ENCODE results near the gene PLOD2.

The PLOD2 gene

DNA sequence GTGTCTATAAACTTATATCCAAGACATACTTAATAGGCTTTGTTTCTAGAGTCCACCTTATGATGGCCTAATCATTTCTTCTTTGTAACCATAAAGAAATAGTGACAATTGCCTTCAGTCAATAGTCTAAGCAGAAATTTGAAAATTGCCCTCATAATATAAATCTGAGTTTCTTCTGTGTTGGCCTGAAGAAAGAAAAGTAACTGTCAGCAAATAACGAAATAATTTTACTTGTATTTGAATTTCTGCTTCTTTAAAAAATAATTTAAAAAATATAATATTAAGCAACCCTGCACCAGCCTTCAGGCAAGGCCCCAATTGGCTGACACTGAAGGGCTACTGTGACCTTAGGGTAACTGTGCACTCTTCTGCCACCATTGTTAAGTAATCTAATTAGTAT lies 113.5 kb downstream of the PLOD2 start:
- no peak for DNase-seq

DNA sequence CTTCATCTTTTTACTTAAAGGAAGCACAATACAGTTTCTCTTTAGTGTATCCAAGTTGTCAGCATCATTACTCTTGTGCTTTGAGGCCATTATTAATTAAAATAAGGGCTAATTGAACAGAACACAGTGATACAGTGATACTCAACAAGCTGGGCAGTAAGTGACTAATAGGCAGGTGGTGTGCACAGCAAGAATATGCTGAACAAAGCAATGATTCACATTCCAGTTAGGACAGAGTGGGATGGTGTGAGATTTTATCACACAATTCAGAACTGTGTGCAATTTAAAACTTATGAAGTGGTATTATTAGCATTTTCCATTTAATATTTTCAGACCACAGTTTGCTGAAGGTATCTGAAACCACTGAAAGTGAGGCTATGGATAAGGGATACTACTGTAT lies 116.9 kb downstream of the PLOD2 start:
- no peak for DNase-seq

DNA sequence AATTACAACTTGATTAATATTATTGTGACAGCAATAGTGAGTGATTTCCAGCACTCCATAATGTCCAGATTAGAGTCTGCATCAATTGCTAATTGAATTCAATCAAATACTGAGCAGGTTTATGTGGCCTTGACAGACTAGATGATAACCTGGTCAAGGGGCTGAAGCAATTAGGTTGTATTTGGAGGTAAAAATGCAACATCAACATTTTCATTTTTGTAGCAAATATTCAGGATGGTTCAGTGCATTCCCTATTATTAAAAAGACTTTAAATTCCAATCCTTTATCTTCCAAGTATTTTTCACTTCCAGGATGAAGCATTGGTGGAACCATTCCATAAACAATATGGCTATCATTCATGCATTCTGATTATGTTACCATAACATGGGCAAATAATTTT lies 120.4 kb downstream of the PLOD2 start:
- DNase-seq: no peak

DNA sequence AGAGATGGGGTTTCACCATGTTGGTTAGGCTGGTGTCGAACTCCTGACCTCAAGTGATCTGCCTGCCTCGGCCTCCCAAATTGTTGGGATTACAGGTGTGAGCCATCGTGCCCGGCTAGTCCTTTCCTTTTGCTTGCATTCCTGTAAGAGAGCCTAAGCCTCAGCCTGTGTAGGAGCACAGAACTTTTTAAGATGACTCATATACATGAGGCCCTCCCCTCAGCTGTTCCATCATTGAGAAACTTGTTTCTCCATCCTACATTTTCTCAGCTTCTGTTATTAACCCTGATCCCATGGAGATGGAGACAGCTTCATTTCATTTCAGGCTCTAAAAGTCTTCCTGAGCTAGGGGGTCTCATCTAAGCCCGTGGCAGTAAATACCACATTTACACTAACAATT lies 123.3 kb downstream of the PLOD2 start:
- DNase-seq: no peak

DNA sequence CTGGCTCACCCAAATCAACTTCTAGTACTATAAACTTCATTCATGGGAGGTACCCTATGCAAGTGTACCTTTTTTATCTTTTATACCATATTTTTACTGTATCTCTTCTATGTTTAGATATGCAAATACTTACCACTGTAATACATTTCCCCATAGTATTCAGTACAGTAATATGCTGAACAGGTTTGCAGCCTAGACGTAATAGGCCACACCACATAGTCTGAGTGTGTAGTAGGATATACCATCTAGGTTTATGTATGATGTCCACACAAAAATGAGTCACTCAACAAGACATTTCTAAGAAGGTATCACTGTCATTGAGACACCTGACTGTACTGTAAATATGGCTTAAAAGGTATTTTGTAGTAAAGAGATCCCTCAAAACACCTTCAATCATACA lies 124.7 kb downstream of the PLOD2 start:
- DNase-seq: no peak

DNA sequence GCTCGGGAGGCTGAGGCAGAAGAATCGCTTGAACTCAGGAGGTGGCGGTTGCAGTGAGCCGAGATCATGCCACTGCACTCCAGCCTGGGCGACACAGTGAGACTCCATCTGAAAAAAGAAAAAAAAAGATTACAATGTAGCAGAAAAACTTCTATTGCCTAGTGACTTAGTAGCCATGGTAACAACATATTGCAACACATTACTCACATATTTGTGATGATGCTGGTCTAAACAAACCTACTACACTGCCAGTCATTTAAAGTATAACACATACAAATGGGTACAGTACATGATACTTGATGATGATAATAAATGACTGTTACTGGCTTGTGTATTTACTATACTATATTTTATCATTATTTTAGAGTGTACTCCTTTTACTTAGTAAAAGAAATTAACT lies 125.6 kb downstream of the PLOD2 start:
- no peak for DNase-seq

DNA sequence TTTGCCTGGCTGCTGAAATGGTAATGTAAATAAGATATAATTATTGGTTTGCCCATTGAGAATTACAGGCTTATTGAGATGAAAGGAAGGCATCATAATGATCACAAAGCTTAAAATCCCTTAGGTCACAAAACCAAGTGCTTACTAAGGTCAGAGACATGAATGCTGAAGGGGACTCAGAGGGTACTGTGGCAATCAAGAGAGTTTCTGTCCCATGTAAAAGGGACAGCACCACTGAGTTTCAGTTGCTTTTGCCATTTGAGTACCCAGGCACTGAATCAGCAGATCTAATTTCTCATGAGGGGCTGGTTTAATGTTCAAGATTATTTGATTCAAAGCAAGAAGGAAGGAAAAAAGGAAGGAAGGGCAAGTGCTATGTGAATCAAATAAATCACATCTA lies 127.0 kb downstream of the PLOD2 start:
- DNase-seq: no peak

DNA sequence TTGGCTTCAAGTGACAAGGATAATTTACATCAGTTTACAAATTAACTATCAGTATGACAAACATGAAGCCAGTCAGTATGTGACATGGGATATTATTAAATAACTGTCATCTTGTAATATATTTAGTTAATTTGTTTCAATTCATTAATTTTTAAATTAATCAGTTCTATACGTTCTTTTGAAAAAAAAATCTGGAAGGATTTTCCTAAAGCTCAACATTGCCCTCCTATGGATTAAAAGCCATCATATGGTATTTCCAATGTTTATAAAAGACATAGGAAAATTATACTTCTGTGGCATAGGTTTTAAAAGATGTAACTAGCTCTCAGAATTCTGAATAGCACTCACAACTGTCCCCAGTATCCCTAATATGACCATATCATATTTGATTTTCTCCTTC lies 134.4 kb downstream of the PLOD2 start:
- no peak for DNase-seq

DNA sequence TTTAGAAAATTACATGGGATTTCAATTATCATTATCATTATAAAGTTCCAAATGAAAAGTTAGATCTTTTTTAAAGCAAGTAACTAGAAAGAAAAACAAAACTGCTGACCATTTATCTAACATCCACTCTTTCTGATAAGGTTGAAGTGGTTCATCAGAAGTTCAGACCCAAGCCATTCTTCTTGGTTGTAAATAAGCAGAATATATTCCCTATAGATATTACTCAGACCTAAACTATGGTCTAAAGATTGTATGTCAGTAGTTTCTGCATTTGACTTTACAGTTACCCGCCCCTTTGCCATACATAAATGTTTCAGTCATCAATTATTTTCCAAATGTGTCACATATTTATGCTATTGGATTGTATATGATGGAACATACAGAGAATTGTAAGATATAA lies 136.7 kb downstream of the PLOD2 start:
- no peak for DNase-seq

DNA sequence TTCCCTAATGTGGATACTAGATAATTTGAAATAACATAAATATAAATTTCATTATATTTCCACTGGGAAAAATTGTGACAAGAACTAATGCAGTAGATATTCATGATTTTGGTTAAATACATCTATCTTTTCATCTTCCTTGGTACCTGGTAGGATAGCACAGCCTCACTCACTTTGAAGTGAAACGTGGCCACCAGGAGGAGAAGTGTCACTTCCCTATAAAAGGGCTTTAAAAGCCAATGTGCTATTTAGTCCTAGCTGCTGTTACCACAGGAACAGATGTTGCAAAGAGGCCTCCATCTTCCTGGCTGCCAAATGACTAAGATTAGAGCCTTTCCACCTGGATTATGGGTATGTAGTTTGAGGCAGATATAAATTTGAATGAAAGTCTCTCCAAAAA lies 140.0 kb downstream of the PLOD2 start:
- no peak for DNase-seq

DNA sequence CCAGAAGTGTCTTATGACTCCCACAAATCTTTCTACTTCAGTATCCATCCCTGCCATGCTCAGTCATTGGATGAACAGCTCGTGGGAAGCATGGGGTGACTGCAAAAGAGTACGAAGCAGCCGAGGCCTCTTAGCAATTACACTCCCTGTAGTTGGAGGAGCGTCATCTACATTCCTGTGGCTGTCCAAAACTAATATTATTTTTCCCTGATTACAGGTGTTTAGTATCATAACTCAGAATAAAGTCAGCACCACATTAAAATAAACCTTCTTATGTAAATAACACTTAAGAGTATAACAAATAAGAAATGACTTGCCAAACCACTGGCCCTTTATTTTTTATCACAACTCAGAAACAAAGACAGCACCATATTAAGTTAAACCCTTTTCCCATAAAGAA lies 141.5 kb downstream of the PLOD2 start:
- DNase-seq: no peak

All from hypothalamus (tissue), 51 donors.